WTC11 (cell line): Measurements from ENCODE around the gene SUPV3L1.
"Not testable (repeated sequence)": the region's sequence is repeated elsewhere in the genome, so short reads cannot be mapped to it uniquely, and the experiment has no call there.

Source experiments
- CTCF ChIP-seq: fragments of 200-600 bp; IDR thresholded peaks from 2 replicates; pipeline ENCODE4 v1.8.0; 2022; ENCODE audit warnings: antibody characterized with exemption
- IRF2 ChIP-seq: sonication (generic); formaldehyde crosslinking; IDR thresholded peaks from 2 replicates; pipeline ENCODE4 v1.8.0; 2022; ENCODE audit warnings: low read depth, missing genetic modification reagents, borderline replicate concordance
- JUN ChIP-seq: sonication (generic); formaldehyde crosslinking; IDR thresholded peaks from 2 replicates; pipeline ENCODE4 v1.8.0; 2023; ENCODE audit warnings: mild to moderate bottlenecking, missing genetic modification reagents
- TEAD4 ChIP-seq: sonication (generic); formaldehyde crosslinking; IDR thresholded peaks from 2 replicates; pipeline ENCODE4 v1.8.0; 2022; ENCODE audit warnings: mild to moderate bottlenecking, missing genetic modification reagents
- USF2 ChIP-seq: sonication (generic); formaldehyde crosslinking; IDR thresholded peaks from 2 replicates; pipeline ENCODE4 v1.8.1; 2023; ENCODE audit warnings: mild to moderate bottlenecking, missing genetic modification reagents, moderate library complexity
- ZNF396 ChIP-seq: fragments of 250-450 bp; sonication (Bioruptor Pico); IDR thresholded peaks from 2 replicates; pipeline ENCODE4 v1.8.0; 2021; ENCODE audit warnings: mild to moderate bottlenecking, moderate library complexity, borderline replicate concordance

- TF ChIP-seq IRF2; TEAD4; ZNF396 (CRISPR knock-in tag); USF2 (CRISPR knock-in tag); CTCF; JUN (CRISPR knock-in tag): not testable (repeated sequence)
These were observed 71.4 kb downstream of the SUPV3L1 start for GRCh38 chr10:69251417-69251816.
